GM06990 (cell line): ENCODE measurements around the gene FARSB.

ENCODE experiments used
- DNase-seq: peaks from one replicate; pipeline ENCODE4 v3.0.0-alpha.2; 2011; ENCODE audit not compliant: insufficient read length; ENCODE audit errors: extremely low read depth
- H3K27me3 ChIP-seq: replicated peaks from 2 replicates; pipeline ENCODE4 v1.6.0; 2011; ENCODE audit warnings: low read length; ENCODE audit not compliant: control insufficient read depth, insufficient read depth
- H3K36me3 ChIP-seq: 2 replicates; pipeline ENCODE4 v1.5.1; 2011; ENCODE audit warnings: low read length; ENCODE audit not compliant: control insufficient read depth, insufficient read depth
- H3K4me3 ChIP-seq: replicated peaks from 2 replicates; pipeline ENCODE4 v1.5.1; 2011; ENCODE audit warnings: low read depth, mild to moderate bottlenecking, control low read depth, low read length
- CTCF ChIP-seq: IDR thresholded peaks from 2 replicates; pipeline ENCODE4 v1.5.1; 2011; ENCODE audit warnings: low read length, control low read depth, mild to moderate bottlenecking, inconsistent platforms; ENCODE audit not compliant: insufficient read depth, poor library complexity, severe bottlenecking

Gene FARSB

GRCh38 chr2:222548992-222549391, 106.9 kb downstream of the FARSB start:
- no peaks in the 10 kb centered on the region for H3K27me3 ChIP-seq
- DNase-seq: no peak
- H3K36me3 ChIP-seq: no peaks in the 10 kb centered on the region
- H3K4me3 ChIP-seq: no peak overlapping the region
- no peak for TF ChIP-seq CTCF

GRCh38 chr2:222547083-222547482, 108.8 kb downstream of the FARSB start:
- no peak overlapping the region for H3K4me3 ChIP-seq
- no peak for DNase-seq
- H3K27me3 ChIP-seq: no peaks in the 10 kb centered on the region
- no peaks in the 10 kb centered on the region for H3K36me3 ChIP-seq
- TF ChIP-seq CTCF: no peak

DNA sequence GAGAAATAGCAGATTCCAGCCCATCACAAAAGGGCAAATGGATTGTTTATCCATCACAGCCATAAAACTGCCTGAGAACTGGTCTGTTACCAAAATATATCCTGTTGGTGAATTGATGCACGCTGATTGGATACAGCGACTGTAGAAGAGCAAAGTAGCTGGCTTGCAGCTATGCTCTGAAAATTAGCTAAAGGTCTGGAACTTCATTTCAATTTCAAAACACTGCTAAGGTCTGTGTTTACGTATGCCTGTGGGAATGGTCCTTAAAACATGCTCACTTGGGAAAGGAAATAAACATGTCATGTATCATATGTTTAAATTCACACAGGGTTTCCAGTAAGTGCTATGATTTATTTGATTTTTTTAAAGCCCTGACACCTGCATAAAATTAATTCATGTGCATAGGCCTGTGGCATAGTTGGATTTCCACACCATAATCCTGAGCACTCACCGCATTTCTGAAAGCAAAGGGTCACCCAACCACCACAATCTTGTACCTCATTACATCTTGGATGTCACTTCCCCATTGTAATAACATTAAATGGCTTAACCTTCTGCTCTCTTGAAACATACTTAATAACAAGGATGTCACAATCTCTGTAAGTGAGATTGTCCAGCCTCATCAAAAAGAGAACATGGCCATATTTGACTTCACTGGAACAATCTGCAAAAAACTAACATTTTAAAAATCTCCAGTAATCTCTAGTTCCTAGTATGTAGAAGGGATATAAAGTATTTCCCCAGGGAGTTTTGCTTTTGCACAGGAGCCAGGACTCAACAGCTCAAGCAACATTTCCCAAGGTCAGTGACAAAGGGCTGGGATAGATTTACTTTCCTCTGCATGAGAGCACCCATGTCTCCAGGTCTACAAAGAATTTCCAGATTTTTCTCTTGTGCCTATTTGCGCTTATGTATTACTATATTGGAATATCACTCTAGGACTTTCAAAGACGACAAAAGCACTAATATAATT, 109.8 kb downstream of the FARSB start:
- Histone ChIP-seq H3K27me3 (no peaks in the 10 kb centered on the region), H3K36me3 (no peaks in the 10 kb centered on the region), H3K4me3 (no peak overlapping the region)
- no peak for DNase-seq
- TF ChIP-seq CTCF: no peak

- no peaks in the 10 kb centered on the region for H3K27me3 ChIP-seq
- DNase-seq: no peak
- no peaks in the 10 kb centered on the region for H3K36me3 ChIP-seq
- no peak for TF ChIP-seq CTCF
- H3K4me3 ChIP-seq: no peak overlapping the region
Measured at GRCh38 chr2:222544661-222545060, 111.2 kb downstream of the FARSB start.

DNA sequence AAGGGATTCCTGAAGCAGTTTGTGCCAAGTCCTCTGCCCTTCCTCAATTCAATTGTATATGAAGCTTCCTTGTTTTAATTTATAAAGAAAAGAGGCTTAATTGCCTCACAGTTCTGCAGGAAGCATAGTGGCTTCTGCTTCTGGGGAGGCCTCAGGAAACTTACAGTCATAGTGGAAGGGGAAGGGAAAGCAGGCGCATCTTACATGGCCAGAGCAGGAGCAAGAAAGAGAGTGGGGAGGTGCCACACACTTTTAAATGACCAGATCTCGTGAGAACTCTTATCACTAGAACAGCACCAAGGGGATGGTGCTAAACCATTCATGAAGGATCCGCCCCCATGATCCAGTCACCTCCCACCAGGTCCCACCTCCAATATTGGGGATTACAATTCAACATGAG, 117.4 kb downstream of the FARSB start:
- Histone ChIP-seq H3K4me3 (no peak overlapping the region), H3K27me3 (no peaks in the 10 kb centered on the region), H3K36me3 (peaks cover 4% of the 10 kb centered on the region)
- DNase-seq: no peak
- no peak for TF ChIP-seq CTCF
